Measurements from ENCODE around the gene SRSF5. TPM values are rescaled to one million over a fixed set of nuclear protein-coding genes. Genes with fewer than 3 reads are reported as not detected.

The SRSF5 gene
- total and polyA plus RNA-seq, 12 donors = 144 to 912 (median 301) TPM

DNA sequence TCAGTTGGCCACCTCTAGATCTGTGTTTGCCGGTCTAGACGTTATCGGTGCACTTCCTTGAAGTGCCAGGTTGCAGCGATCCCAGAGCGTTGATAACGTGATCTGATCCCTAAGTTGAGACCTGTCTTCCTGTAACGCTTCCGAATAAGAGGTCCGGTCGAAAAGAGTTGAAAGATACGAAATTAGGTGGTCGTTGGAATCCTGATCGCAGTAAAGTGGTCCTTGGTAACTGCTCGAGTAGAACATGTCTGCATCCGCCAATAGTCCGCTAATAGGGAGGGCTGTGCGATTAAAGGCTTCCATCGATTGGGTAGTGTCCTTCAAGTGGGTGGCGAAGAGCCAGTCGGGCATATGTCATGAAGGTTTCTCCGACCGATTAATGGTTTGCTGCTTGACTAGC is 2.7 kb downstream of the SRSF5 start:
- DNase-seq = peak in 4 of 7 donors; percentile 12 to 61 (median 24)
- TF ChIP-seq, protein P1, sequence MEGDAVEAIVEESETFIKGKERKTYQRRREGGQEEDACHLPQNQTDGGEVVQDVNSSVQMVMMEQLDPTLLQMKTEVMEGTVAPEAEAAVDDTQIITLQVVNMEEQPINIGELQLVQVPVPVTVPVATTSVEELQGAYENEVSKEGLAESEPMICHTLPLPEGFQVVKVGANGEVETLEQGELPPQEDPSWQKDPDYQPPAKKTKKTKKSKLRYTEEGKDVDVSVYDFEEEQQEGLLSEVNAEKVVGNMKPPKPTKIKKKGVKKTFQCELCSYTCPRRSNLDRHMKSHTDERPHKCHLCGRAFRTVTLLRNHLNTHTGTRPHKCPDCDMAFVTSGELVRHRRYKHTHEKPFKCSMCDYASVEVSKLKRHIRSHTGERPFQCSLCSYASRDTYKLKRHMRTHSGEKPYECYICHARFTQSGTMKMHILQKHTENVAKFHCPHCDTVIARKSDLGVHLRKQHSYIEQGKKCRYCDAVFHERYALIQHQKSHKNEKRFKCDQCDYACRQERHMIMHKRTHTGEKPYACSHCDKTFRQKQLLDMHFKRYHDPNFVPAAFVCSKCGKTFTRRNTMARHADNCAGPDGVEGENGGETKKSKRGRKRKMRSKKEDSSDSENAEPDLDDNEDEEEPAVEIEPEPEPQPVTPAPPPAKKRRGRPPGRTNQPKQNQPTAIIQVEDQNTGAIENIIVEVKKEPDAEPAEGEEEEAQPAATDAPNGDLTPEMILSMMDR (IDR thresholded peaks at IDR 0.05) = no peak
- no peak for TF ChIP-seq POLR2A (IDR thresholded peaks at IDR 0.05)
- Histone ChIP-seq H3K4me3 (peak overlapping the region in 1 of 4 donors; percentile 90), H3K27me3 (no peaks in the 10 kb centered on the region), H3K9me3 (replicated peaks in 1 of 3) (no peaks in the 10 kb centered on the region), H3K4me1 (replicated peaks in 1 of 2) (peaks cover 26 to 45% of the 10 kb centered on the region in 2 donors), H3K27ac (no peak overlapping the region), H3K36me3 (replicated peaks in 1 of 2) (peaks cover 0 to 67% of the 10 kb centered on the region in 2 donors)
- WGBS, 4 donors = 85 to 90% (median 88%) methylated on average over 22 of the region's 22 CpGs
- intact Hi-C loops (cut with DNase I) = no loop called here

DNA sequence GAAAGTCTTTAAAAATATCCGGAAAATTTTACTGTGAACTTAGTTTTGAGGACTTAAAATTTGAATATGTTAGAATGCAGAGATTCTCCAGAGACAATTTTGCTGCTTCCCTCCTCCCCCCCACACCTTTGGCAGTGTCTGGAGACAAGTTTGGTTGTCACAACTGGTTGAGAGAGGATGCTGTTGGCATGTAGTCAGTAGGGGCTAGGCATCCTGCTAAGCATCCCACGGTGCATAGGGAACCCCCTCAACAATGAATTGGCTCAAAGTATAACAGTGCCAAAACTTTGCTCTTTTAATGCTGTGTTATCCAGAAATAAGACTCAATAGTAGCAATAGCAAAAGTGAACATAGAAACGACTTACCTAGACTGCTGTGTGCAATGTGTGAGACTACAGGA is 3.6 kb downstream of the SRSF5 start:
- peak in 1 of 7 donors; percentile 43 for DNase-seq
- Histone ChIP-seq H3K27ac (no peak overlapping the region), H3K4me1 (replicated peaks in 1 of 2) (peaks cover 26 to 51% of the 10 kb centered on the region in 2 donors), H3K9me3 (replicated peaks in 1 of 3) (no peaks in the 10 kb centered on the region), H3K4me3 (no peak overlapping the region), H3K36me3 (replicated peaks in 1 of 2) (peaks cover 0 to 76% of the 10 kb centered on the region in 2 donors), H3K27me3 (no peaks in the 10 kb centered on the region)
- TF ChIP-seq POLR2A (IDR thresholded peaks at IDR 0.05) = no peak
- TF ChIP-seq, protein P1 (IDR thresholded peaks at IDR 0.05) = no peak
- intact Hi-C loops (cut with DNase I) = no loop called here
- 82 to 89% (median 85%) methylated on average over 3 of the region's 3 CpGs for WGBS, 4 donors

DNA sequence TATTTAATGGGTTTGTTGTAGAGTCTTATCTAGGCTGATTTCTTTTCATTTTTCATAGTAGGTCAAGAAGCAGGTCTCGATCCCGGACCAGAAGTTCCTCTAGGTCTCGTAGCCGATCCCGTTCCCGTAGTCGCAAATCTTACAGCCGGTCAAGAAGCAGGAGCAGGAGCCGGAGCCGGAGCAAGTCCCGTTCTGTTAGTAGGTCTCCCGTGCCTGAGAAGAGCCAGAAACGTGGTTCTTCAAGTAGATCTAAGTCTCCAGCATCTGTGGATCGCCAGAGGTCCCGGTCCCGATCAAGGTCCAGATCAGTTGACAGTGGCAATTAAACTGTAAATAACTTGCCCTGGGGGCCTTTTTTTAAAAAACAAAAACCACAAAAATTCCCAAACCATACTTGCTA is 4.2 kb downstream of the SRSF5 start:
- Histone ChIP-seq H3K27me3 (no peaks in the 10 kb centered on the region), H3K4me3 (no peak overlapping the region), H3K4me1 (replicated peaks in 1 of 2) (peaks cover 24 to 53% of the 10 kb centered on the region in 2 donors), H3K36me3 (replicated peaks in 1 of 2) (peaks cover 0 to 81% of the 10 kb centered on the region in 2 donors), H3K9me3 (replicated peaks in 1 of 3) (no peaks in the 10 kb centered on the region), H3K27ac (no peak overlapping the region)
- DNase-seq = peak in 1 of 7 donors; percentile 54
- TF ChIP-seq POLR2A (IDR thresholded peaks at IDR 0.05) = no peak
- TF ChIP-seq, protein P1 (IDR thresholded peaks at IDR 0.05) = no peak
- 88 to 94% (median 92%) methylated on average over 16 of the region's 16 CpGs for WGBS, 4 donors
- intact Hi-C loops (cut with DNase I) = no loop called here

DNA sequence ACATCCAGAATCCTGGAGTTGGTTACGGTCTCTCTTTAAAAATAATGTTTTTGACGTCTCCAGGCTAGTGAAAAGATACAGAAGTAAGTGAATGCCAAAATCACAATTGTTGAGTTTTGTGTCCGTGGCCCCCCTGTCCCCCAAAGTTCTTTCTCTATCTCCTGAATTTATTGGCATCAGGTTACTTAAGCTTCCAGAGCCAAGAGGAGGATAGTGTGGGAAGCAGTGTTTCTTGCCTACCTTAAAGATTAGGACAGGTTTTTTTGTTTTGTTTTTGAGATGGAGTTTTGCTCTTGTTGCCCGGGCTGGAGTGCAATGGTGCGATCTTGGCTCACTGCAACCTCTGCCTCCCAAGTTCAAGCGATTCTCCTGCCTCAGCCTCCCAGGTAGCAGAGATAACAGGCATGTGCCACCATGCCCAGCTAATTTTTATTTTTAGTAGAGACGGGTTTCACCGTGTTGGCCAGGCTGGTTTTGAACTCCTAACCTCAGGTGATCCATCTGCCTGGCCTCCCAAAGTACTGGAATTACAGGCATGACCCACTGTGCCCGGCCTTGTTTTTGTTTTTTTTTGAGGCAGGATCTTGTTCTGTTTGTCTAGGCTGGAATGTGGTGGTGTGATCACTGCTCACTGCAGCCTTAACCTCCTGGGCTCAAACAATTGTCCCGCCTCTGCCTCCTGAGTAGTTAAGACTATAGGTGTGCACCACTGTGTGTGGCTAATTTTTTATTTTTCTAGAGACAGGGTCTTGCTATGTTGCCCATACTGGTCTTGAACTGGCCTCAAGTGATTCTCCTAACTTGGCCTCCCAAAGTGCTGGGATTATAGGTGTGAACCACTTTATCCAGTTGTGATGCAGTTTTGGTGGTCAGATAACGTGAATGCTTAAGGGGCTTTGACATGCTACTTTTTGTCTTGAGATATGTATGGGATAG is 5.4 kb downstream of the SRSF5 start:
- no peak for TF ChIP-seq POLR2A (IDR thresholded peaks at IDR 0.05)
- Histone ChIP-seq H3K27me3 (no peaks in the 10 kb centered on the region), H3K4me1 (replicated peaks in 1 of 2) (peaks cover 20 to 53% of the 10 kb centered on the region in 2 donors), H3K27ac (no peak overlapping the region), H3K4me3 (no peak overlapping the region), H3K36me3 (replicated peaks in 1 of 2) (peaks cover 0 to 91% of the 10 kb centered on the region in 2 donors), H3K9me3 (replicated peaks in 1 of 3) (no peaks in the 10 kb centered on the region)
- intact Hi-C loops (cut with DNase I) = no loop called here
- 87 to 89% (median 88%) methylated on average over 11 of the region's 11 CpGs for WGBS, 4 donors
- DNase-seq = peak in 1 of 7 donors; percentile 49
